OCI-LY7 (cell line): ENCODE data around the gene ANLN. TPM values are rescaled to one million over a fixed set of nuclear protein-coding genes. Genes with fewer than 3 reads are reported as not detected.

Experiments
- Bru-seq: library from RNA; stranded (reverse); fragments of 400-500 nt; gene quantifications from one replicate; lab custom pipeline; 2021; lab: Mats Ljungman, UMichigan
- BruChase-seq, 2 experiments: library from RNA; stranded (reverse); fragments of 400-500 nt; gene quantifications; one replicate each; lab custom pipeline; 2021; lab: Mats Ljungman, UMichigan
- BruUV-seq: library from RNA; stranded (reverse); fragments of 400-500 nt; replicated peaks from 2 replicates; lab custom pipeline; 2021; lab: Mats Ljungman, UMichigan
- CTCF ChIA-PET: fragments of 300-600 bp; sonication (Branson Sonifier 250); formaldehyde crosslinking; loops from one replicate; lab custom pipeline; 2022; ENCODE audit warnings: antibody characterized with exemption; ENCODE audit not compliant: unreplicated experiment; lab: Charles Lee
- POLR2A ChIA-PET: fragments of 300-600 bp; sonication (Branson Sonifier 250); formaldehyde crosslinking; loops from one replicate; lab custom pipeline; 2022; ENCODE audit warnings: antibody characterized with exemption; lab: Charles Lee
- DNase-seq: peaks from one replicate; pipeline ENCODE4 v3.0.0-alpha.2; 2015; ENCODE audit warnings: low spot score
- H2AFZ ChIP-seq: fragments of 200-600 bp; sonication (generic), shearing (Covaris generic); 2 replicates; pipeline ENCODE4 v1.6.1; 2014; ENCODE audit warnings: mild to moderate bottlenecking, antibody characterized with exemption, low read length, moderate library complexity
- H3K27ac ChIP-seq: fragments of 200-600 bp; sonication (generic); 2 replicates; pipeline ENCODE4 v1.5.1; 2014; ENCODE audit warnings: mixed run types, low read depth, mild to moderate bottlenecking, moderate library complexity, low read length, inconsistent platforms; ENCODE audit not compliant: poor library complexity, severe bottlenecking
- H3K36me3 ChIP-seq: fragments of 200-600 bp; sonication (generic); 2 replicates; pipeline ENCODE4 v1.6.1; 2014; ENCODE audit warnings: mild to moderate bottlenecking, antibody characterized with exemption, low read length, moderate library complexity, mixed read lengths; ENCODE audit not compliant: insufficient read depth
- H3K4me1 ChIP-seq: fragments of 200-600 bp; sonication (generic); 2 replicates; pipeline ENCODE4 v1.5.1; 2014; ENCODE audit warnings: mild to moderate bottlenecking, low read length; ENCODE audit not compliant: insufficient read depth, poor library complexity, severe bottlenecking
- H3K4me2 ChIP-seq: fragments of 200-600 bp; sonication (generic); 2 replicates; pipeline ENCODE4 v1.6.1; 2014; ENCODE audit warnings: mild to moderate bottlenecking, low read length
- H3K4me3 ChIP-seq: fragments of 200-600 bp; sonication (generic); 2 replicates; pipeline ENCODE4 v1.5.1; 2014; ENCODE audit warnings: mild to moderate bottlenecking, low read depth, low read length; ENCODE audit not compliant: poor library complexity, severe bottlenecking
- H3K79me2 ChIP-seq: fragments of 200-600 bp; sonication (generic); 2 replicates; pipeline ENCODE4 v1.6.1; 2016; ENCODE audit warnings: low read depth, mild to moderate bottlenecking, low read length, moderate library complexity, mixed read lengths; ENCODE audit not compliant: insufficient read depth
- H3K9me2 ChIP-seq: fragments of 200-600 bp; sonication (generic); 2 replicates; pipeline ENCODE4 v1.6.1; 2016; ENCODE audit warnings: mild to moderate bottlenecking, low read length, mixed read lengths; ENCODE audit not compliant: insufficient read depth
- H3K9me3 ChIP-seq: fragments of 200-600 bp; sonication (generic); 2 replicates; pipeline ENCODE4 v1.6.1; 2014; ENCODE audit warnings: mild to moderate bottlenecking, mixed run types, low read length, mixed read lengths
- H4K20me1 ChIP-seq: fragments of 200-600 bp; sonication (generic); 2 replicates; pipeline ENCODE4 v1.6.1; 2014; ENCODE audit warnings: mild to moderate bottlenecking, antibody characterized with exemption, low read length, moderate library complexity, mixed read lengths; ENCODE audit not compliant: insufficient read depth
- CTCF ChIP-seq: fragments of 200-600 bp; sonication (generic); conservative IDR thresholded peaks from 2 replicates; pipeline ENCODE4 v1.5.1; 2014; ENCODE audit warnings: mild to moderate bottlenecking, antibody characterized with exemption, low read length, moderate library complexity, mixed read lengths
- EZH2phosphoT487 ChIP-seq: fragments of 200-600 bp; sonication (generic); IDR thresholded peaks from 2 replicates; pipeline ENCODE4 v1.6.1; 2018; ENCODE audit warnings: low read depth, borderline replicate concordance, mild to moderate bottlenecking, mixed run types, antibody characterized with exemption, low read length, moderate library complexity, mixed read lengths
- intact Hi-C: fragments of 100-400 bp; cut with micrococcal nuclease; formaldehyde crosslinking; loops from one replicate; pipeline ENCODE4 v1.10.0; 2022; ENCODE audit not compliant: unreplicated experiment
- long read RNA-seq: library from polyadenylated mRNA; stranded (forward); transcript quantifications from one replicate; pipeline ENCODE4 v2.0.0, GENCODE V29; 2022
- total RNA-seq, 2 experiments: library from RNA; depleted of rRNA in 1 of 2; stranded (reverse); fragments of >200 nt in 1 of 2; shearing (Covaris generic) in 1 of 2; gene quantifications; 2 replicates each; pipeline ENCODE4 v1.2.3, GENCODE V29; 2014 to 2022

The ANLN gene
- 47.3 and 56.5 TPM in 2 replicates for total RNA-seq (2014; rRNA removed; shearing (Covaris generic))
- 71.0 and 77.7 TPM in 2 replicates for total RNA-seq (2022)
- percentile 94 among the genes with signal in this experiment for Bru-seq, nascent RNA
- percentile 86 among the genes with signal in this experiment for BruChase-seq, experiment 1, labeled RNA remaining after a 6-hour chase
- percentile 89 among the genes with signal in this experiment for BruChase-seq, experiment 2, labeled RNA remaining after a 2-hour chase
- long read RNA-seq, partial matches to known transcripts = 4 of 9 reads
- long read RNA-seq, other reads (novel, unspliced or antisense) = 5 of 9 reads

- Histone ChIP-seq H3K4me1 (peaks cover 32% of the 10 kb centered on the region), H3K4me3 (peak within 1 kb of the TSS; percentile 85), H2AFZ (peak within 1 kb of the TSS; percentile 92), H4K20me1 (peaks cover 13% of the 10 kb centered on the region), H3K36me3 (peaks cover 25% of the 10 kb centered on the region), H3K9me3 (peaks cover 6% of the 10 kb centered on the region; the same call in 1 of the 2 replicates), H3K9me2 (no peaks in the 10 kb centered on the region), H3K79me2 (peaks cover 49% of the 10 kb centered on the region), H3K4me2 (peak within 1 kb of the TSS; percentile 86), H3K27ac (peak within 1 kb of the TSS; percentile 82)
- CTCF ChIA-PET = interaction anchor here (1.6 kb wide), 1 partner anchor 22 kb away, joined by 4 read pairs; a partner anchor contains a TSS
- DNase-seq = peak; percentile 92
- intact Hi-C loops = loop anchor here (2.0 to 10.0 kb wide), 2 partner anchors 237 to 695 kb away; partner anchors contain the start of genes EEPD1 and HERPUD2
- TF ChIP-seq EZH2phosphoT487 = no peak
- TF ChIP-seq CTCF = no peak
- POLR2A ChIA-PET = interaction anchor here (0.6 to 2.7 kb wide), 6 partner anchors 9 to 750 kb away, joined by 3 to 10 read pairs (median 3); a partner anchor contains a TSS
- no TSS peak for BruUV-seq
These were observed at the start of gene ANLN for GRCh38 chr7:36389371-36390198. TSS of gene ANLN (plus strand) at chr7:36389862. CDS start at chr7:36390027, 165 bp downstream.

- Histone ChIP-seq H3K27ac (no peak overlapping the region), H3K79me2 (no peaks in the 10 kb centered on the region), H4K20me1 (no peaks in the 10 kb centered on the region), H3K4me2 (no peak overlapping the region), H3K9me2 (no peaks in the 10 kb centered on the region), H3K4me3 (no peak overlapping the region), H3K9me3 (no peaks in the 10 kb centered on the region), H3K36me3 (no peaks in the 10 kb centered on the region), H2AFZ (no peak overlapping the region), H3K4me1 (no peaks in the 10 kb centered on the region)
- intact Hi-C loops = no loop called here
- ChIA-PET POLR2A (no interaction called here), CTCF (no interaction called here)
- TF ChIP-seq EZH2phosphoT487 (no peak), CTCF (no peak)
- no peak for DNase-seq
- no TSS peak for BruUV-seq
These were observed 46.1 kb upstream of the ANLN start for GRCh38 chr7:36343548-36343947.
